Measurements from ENCODE around the gene ZMYM1.
"Not testable (repeated sequence)": the region's sequence is repeated elsewhere in the genome, so short reads cannot be mapped to it uniquely, and the experiment has no call there.

Gene ZMYM1

GRCh38 chr1:35115459-35116383 lies 36.5 kb downstream of the ZMYM1 start:
- TF ChIP-seq, protein P1, sequence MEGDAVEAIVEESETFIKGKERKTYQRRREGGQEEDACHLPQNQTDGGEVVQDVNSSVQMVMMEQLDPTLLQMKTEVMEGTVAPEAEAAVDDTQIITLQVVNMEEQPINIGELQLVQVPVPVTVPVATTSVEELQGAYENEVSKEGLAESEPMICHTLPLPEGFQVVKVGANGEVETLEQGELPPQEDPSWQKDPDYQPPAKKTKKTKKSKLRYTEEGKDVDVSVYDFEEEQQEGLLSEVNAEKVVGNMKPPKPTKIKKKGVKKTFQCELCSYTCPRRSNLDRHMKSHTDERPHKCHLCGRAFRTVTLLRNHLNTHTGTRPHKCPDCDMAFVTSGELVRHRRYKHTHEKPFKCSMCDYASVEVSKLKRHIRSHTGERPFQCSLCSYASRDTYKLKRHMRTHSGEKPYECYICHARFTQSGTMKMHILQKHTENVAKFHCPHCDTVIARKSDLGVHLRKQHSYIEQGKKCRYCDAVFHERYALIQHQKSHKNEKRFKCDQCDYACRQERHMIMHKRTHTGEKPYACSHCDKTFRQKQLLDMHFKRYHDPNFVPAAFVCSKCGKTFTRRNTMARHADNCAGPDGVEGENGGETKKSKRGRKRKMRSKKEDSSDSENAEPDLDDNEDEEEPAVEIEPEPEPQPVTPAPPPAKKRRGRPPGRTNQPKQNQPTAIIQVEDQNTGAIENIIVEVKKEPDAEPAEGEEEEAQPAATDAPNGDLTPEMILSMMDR (IDR thresholded peaks at IDR 0.05; ENCODE audit: control insufficient read depth, extremely low read depth, insufficient read depth), result no peak
- no peak overlapping the region for H3K4me3 ChIP-seq (ENCODE audit: low read depth, low read length)
- no peak for DNase-seq (ENCODE audit: low read depth)

GRCh38 chr1:35120458-35121133 lies 41.4 kb downstream of the ZMYM1 start:
- TF ChIP-seq, protein P1 (IDR thresholded peaks at IDR 0.05; ENCODE audit: control insufficient read depth, extremely low read depth, insufficient read depth), result no peak
- DNase-seq (ENCODE audit: low read depth), result no peak
- H3K4me3 ChIP-seq (ENCODE audit: low read depth, low read length), result no peak overlapping the region

DNA sequence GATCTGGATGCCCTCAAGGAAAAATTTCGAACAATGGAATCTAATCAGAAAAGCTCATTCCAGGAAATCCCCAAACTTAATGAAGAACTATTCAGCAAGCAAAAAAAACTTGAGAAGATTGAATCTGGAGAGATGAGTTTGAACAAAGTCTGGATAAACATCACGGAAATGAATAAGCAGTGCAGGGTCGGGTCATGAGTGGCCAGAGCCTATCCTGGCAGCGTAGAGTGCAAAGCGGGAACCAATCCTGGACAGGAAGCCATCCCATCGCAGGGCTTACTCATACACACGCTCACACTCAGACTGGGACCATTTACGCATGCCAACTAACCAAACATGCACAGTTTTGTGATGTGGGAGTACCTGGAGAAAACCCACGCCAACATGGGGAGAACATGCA lies 43.1 kb downstream of the ZMYM1 start:
- TF ChIP-seq, protein P1 (IDR thresholded peaks at IDR 0.05; ENCODE audit: control insufficient read depth, extremely low read depth, insufficient read depth), result no peak
- DNase-seq (ENCODE audit: low read depth), result no peak

DNA sequence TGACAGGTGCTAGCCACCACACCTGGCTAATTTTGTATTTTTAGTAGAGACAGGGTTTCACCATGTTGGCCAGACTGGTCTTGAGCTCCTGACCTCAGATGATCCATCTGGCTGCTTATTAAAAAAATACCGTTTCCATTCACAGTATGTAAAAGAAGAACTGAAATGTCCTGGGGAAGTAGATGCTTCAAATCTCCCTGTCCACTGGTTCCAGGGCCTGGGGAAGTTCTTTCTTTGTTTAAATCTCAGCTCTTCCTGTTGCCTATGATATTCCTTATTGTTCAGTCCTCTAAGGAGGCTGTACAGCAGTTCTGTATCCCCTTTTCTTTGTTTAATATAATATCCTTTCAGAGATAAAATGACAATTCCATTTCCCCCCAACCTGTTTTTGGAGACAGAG lies 47.4 kb downstream of the ZMYM1 start:
- TF ChIP-seq, protein P1 (IDR thresholded peaks at IDR 0.05; ENCODE audit: control insufficient read depth, extremely low read depth, insufficient read depth), result no peak
- no peak overlapping the region for H3K4me3 ChIP-seq (ENCODE audit: low read depth, low read length)
- no peak for DNase-seq (ENCODE audit: low read depth)

More for the DNA sequence above, 43.1 kb downstream of the ZMYM1 start:
- H3K4me3 ChIP-seq (ENCODE audit: low read depth, low read length), result no peak overlapping the region

DNA sequence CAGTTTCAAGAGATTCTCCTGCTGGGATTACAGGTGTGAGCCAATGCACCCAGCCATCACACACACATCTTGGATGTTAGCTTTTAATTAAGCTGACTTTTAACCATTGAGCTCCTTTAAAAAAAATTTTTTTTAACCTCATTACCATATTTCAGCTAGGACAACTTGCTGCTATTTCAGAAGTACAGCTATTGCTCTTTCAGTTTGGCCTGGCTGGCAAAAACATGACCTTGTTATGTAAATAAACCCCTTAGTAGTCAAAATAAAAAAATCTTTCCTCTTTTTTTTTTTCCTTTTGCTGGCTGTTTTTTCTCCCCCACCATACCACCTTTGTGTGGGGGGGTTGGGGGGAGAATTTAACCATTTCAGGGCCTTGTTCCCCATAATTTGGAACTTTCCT lies 49.9 kb downstream of the ZMYM1 start:
- no peak overlapping the region for H3K4me3 ChIP-seq (ENCODE audit: low read depth, low read length)
- no peak for DNase-seq (ENCODE audit: low read depth)
- TF ChIP-seq, protein P1 (IDR thresholded peaks at IDR 0.05; ENCODE audit: control insufficient read depth, extremely low read depth, insufficient read depth), result no peak

GRCh38 chr1:35136780-35137179 lies 57.6 kb downstream of the ZMYM1 start:
- TF ChIP-seq, protein P1 (IDR thresholded peaks at IDR 0.05; ENCODE audit: control insufficient read depth, extremely low read depth, insufficient read depth), result no peak
- no peak overlapping the region for H3K4me3 ChIP-seq (ENCODE audit: low read depth, low read length)

DNA sequence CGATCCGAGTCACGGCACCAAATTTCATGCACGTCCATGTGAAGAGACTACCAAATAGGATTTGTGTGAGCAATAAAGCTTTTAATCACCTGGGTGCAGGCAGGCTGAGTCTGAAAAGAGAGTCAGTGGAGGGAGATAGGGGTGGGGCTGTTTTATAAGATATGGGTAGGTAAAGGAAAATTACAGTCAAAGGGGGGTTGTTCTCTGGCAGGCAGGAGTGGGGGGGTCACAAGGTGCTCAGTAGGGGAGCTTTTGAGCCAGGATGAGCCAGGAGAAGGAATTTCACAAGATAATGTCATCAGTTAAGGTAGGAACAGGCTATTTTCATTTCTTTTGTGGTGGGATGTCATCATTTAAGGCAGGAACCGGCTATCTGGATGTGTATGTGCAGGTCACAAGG lies 58.4 kb downstream of the ZMYM1 start:
- DNase-seq (ENCODE audit: low read depth); H3K4me3 ChIP-seq (ENCODE audit: low read depth, low read length): not testable (repeated sequence)

More at GRCh38 chr1:35136780-35137179, 57.6 kb downstream of the ZMYM1 start:
- no peak for DNase-seq (ENCODE audit: low read depth)

- DNase-seq (ENCODE audit: low read depth); H3K4me3 ChIP-seq (ENCODE audit: low read depth, low read length): not testable (repeated sequence)
Observed at GRCh38 chr1:35142294-35142693, 63.1 kb downstream of the ZMYM1 start.

DNA sequence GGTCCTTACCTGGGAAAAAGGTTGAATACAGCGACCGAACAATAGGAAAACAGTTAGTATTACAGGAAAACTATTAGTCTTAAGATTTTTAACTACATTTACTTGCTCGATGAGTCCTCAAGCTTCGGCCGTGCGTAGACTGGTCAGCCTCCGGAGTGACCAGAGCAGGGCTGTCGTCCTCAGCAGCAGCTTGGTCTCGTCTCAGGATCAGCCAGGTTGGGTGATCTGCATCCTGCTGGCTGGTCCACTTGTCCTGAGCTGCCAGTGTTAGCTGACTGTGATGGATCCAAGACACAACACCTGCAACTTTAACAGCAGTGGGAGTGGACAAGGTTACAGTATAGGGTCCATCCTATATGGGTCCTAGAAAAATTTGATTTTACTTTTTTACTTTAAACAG lies 63.5 kb downstream of the ZMYM1 start:
- not testable (repeated sequence) for DNase-seq (ENCODE audit: low read depth); H3K4me3 ChIP-seq (ENCODE audit: low read depth, low read length)

Data from LNCaP clone FGC (cell line).